ENCODE data around the gene POMC. TPM values are rescaled to one million over a fixed set of nuclear protein-coding genes. Genes with fewer than 3 reads are reported as not detected.

POMC gene
- total and polyA plus RNA-seq, 2 of the 4 experiments (the other 2 are of a cell fraction) = 0.17 TPM; not detected in 1

DNA sequence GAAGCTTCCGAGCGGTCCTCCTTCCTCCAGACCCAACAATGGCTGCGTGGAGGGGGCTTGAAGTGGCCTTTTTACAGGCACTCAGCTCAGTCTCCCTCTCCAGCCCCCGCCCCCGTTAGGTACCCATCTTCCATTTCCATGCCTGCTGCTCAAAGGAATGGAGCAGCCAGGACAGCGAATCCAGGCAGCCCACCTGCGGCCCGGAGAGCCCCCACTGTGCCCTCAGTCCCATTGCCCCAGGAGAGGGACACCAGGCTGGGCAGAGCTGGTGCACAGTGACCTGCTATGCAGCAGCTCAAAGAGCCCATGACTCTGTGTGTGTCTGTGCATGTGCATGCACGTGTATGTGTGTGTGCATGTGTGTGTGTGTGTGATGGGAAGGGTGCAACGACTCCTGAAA is 10.6 kb upstream of the POMC start:
- WGBS, 2 experiments (ENCODE audit: extremely low coverage in 2 of 2, insufficient read length in 1 of 2) = 78% methylated on average over 6 of the region's 10 CpGs; no CpG with 5 or more reads in 1 of the 2 experiments
- Histone ChIP-seq H3K9me3 (ENCODE audit: control insufficient read depth, insufficient read depth, low read length) (0 out of 2 replicates have a peak, but pooled peaks cover 1% of the 10 kb centered on the region), H3K9me1 (ENCODE audit: insufficient read depth, low read length) (no peaks in the 10 kb centered on the region), H3K18ac (ENCODE audit: low read depth, low read length) (no peak overlapping the region), H3K27me3 (ENCODE audit: control insufficient read depth, insufficient read depth, low read length) (peaks cover 42% of the 10 kb centered on the region), H2BK20ac (ENCODE audit: low read depth, low read length) (no peak overlapping the region), H3K14ac (replicated peaks; ENCODE audit: low read depth, low read length) (no peak overlapping the region), H2AK5ac (ENCODE audit: low read depth, low read length) (no peak overlapping the region), H2BK15ac (ENCODE audit: low read depth, low read length) (no peak overlapping the region), H3K4me1 (ENCODE audit: control insufficient read depth, insufficient read depth, low read length) (no peaks in the 10 kb centered on the region), H2BK120ac (ENCODE audit: low read depth, low read length) (no peak overlapping the region), H2AFZ (replicated peaks; ENCODE audit: low read length, poor library complexity) (no peak overlapping the region), H3K79me1 (ENCODE audit: low read depth in 1 of 2, low read length in 2 of 2) (no peaks in the 10 kb centered on the region), H3K56ac (ENCODE audit: extremely low read depth, insufficient read depth, low read length) (no peak overlapping the region), H4K5ac (ENCODE audit: low read depth, low read length) (no peak overlapping the region), H3K4me2 (ENCODE audit: low read depth, low read length) (no peak overlapping the region), H3K36me3 (ENCODE audit: control insufficient read depth, insufficient read depth, low read length) (no peaks in the 10 kb centered on the region), H2BK5ac (ENCODE audit: low read depth, low read length, poor library complexity, severe bottlenecking) (no peak overlapping the region), H2AK9ac (replicated peaks; ENCODE audit: low read depth, low read length, poor library complexity) (no peak overlapping the region), H4K20me1 (ENCODE audit: insufficient read depth, low read length) (no peaks in the 10 kb centered on the region), H3K9ac (ENCODE audit: low read depth, low read length) (no peak overlapping the region), H4K8ac (ENCODE audit: low read depth in 2 of 2, low read length in 2 of 2) (no peak overlapping the region), H3K4ac (ENCODE audit: low read depth, low read length) (no peak overlapping the region), H3K27ac (ENCODE audit: insufficient read depth, low read length) (no peak overlapping the region), H4K91ac (ENCODE audit: insufficient read depth, low read depth, low read length) (no peak overlapping the region), H3K4me3 (ENCODE audit: insufficient read depth, low read depth, low read length) (no peak overlapping the region), H3K23ac (ENCODE audit: low read depth, low read length) (no peak overlapping the region)
- in situ Hi-C loops (cut with MboI; ENCODE audit: low sequenced_read_pairs) (no loop called here), intact Hi-C loops (cut with micrococcal nuclease) (no loop called here), dilution Hi-C loops (cut with HindIII; ENCODE audit: low sequenced_read_pairs, unreplicated experiment) (no loop called here)
- ATAC-seq (ENCODE audit: low read depth) (no peak), DNase-seq (no peak)
- POLR2A ChIA-PET (ENCODE audit: unreplicated experiment) = no interaction called here
- CTCF ChIA-PET = no interaction called here
- no TSS peak for BruUV-seq (replicated peaks)
- no peak for TF ChIP-seq RAD21 (IDR thresholded peaks at IDR 0.05; ENCODE audit: low read length)
- TF ChIP-seq CHD1 (IDR thresholded peaks at IDR 0.05; ENCODE audit: low read depth, low read length) = no peak
- no peak for TF ChIP-seq SMC3 (IDR thresholded peaks at IDR 0.05; ENCODE audit: low read depth, low read length)
- TF ChIP-seq, protein P1, sequence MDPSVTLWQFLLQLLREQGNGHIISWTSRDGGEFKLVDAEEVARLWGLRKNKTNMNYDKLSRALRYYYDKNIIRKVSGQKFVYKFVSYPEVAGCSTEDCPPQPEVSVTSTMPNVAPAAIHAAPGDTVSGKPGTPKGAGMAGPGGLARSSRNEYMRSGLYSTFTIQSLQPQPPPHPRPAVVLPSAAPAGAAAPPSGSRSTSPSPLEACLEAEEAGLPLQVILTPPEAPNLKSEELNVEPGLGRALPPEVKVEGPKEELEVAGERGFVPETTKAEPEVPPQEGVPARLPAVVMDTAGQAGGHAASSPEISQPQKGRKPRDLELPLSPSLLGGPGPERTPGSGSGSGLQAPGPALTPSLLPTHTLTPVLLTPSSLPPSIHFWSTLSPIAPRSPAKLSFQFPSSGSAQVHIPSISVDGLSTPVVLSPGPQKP (IDR thresholded peaks at IDR 0.05; ENCODE audit: borderline replicate concordance, low read depth, low read length) = no peak
- TF ChIP-seq MAZ (IDR thresholded peaks at IDR 0.05; ENCODE audit: borderline replicate concordance, low read depth, low read length) = no peak
- TF ChIP-seq FOS (IDR thresholded peaks at IDR 0.05; ENCODE audit: low read depth, low read length) = no peak
- no peak for TF ChIP-seq CEBPB (IDR thresholded peaks at IDR 0.05; ENCODE audit: low read depth, low read length)
- no peak for TF ChIP-seq NFE2L2 (IDR thresholded peaks at IDR 0.05; ENCODE audit: low read depth, low read length)
- no peak for TF ChIP-seq BHLHE40 (IDR thresholded peaks at IDR 0.05; ENCODE audit: low read depth, low read length)
- TF ChIP-seq RFX5 (IDR thresholded peaks at IDR 0.05; ENCODE audit: low read depth, low read length) = no peak
- TF ChIP-seq, protein P2, sequence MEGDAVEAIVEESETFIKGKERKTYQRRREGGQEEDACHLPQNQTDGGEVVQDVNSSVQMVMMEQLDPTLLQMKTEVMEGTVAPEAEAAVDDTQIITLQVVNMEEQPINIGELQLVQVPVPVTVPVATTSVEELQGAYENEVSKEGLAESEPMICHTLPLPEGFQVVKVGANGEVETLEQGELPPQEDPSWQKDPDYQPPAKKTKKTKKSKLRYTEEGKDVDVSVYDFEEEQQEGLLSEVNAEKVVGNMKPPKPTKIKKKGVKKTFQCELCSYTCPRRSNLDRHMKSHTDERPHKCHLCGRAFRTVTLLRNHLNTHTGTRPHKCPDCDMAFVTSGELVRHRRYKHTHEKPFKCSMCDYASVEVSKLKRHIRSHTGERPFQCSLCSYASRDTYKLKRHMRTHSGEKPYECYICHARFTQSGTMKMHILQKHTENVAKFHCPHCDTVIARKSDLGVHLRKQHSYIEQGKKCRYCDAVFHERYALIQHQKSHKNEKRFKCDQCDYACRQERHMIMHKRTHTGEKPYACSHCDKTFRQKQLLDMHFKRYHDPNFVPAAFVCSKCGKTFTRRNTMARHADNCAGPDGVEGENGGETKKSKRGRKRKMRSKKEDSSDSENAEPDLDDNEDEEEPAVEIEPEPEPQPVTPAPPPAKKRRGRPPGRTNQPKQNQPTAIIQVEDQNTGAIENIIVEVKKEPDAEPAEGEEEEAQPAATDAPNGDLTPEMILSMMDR (conservative IDR thresholded peaks at IDR 0.05; ENCODE audit: low read depth, low read length) = no peak
- TF ChIP-seq MXI1 (IDR thresholded peaks at IDR 0.05; ENCODE audit: borderline replicate concordance, low read depth, low read length) = no peak
- TF ChIP-seq, protein P3, sequence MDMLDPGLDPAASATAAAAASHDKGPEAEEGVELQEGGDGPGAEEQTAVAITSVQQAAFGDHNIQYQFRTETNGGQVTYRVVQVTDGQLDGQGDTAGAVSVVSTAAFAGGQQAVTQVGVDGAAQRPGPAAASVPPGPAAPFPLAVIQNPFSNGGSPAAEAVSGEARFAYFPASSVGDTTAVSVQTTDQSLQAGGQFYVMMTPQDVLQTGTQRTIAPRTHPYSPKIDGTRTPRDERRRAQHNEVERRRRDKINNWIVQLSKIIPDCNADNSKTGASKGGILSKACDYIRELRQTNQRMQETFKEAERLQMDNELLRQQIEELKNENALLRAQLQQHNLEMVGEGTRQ (IDR thresholded peaks at IDR 0.05; ENCODE audit: low read depth, low read length) = no peak
